Activated T-cell treated with anti-CD3 and anti-CD28 coated beads for 4 hours (primary cell): Measurements from ENCODE around the gene TRIM15.

Experiments
- DNase-seq: peaks from one replicate; pipeline ENCODE4 v3.0.0-alpha.2; 2020

Gene TRIM15

DNA sequence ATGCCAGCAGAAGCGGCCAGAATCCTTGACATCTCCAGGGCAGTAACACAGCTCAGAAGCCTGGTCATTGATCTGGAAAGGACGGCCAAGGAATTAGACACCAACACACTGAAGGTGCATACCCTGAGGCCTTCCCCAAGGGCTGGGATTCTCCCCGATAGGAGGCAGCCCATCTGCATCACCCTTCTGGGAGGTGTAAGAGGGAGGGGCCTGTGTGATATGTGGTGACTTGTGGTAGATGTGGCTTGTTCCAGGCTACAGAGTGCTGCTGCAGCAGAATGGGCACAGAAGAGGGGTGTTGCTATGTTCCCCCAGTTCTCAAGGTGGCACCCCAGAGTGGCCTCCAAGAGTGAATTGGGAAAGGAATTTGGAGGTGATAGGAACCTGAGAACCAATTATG lies 16.2 kb upstream of the TRIM15 start:
- DNase-seq: no peak

GRCh38 chr6:30149234-30149633 lies 14.1 kb upstream of the TRIM15 start:
- no peak for DNase-seq

DNA sequence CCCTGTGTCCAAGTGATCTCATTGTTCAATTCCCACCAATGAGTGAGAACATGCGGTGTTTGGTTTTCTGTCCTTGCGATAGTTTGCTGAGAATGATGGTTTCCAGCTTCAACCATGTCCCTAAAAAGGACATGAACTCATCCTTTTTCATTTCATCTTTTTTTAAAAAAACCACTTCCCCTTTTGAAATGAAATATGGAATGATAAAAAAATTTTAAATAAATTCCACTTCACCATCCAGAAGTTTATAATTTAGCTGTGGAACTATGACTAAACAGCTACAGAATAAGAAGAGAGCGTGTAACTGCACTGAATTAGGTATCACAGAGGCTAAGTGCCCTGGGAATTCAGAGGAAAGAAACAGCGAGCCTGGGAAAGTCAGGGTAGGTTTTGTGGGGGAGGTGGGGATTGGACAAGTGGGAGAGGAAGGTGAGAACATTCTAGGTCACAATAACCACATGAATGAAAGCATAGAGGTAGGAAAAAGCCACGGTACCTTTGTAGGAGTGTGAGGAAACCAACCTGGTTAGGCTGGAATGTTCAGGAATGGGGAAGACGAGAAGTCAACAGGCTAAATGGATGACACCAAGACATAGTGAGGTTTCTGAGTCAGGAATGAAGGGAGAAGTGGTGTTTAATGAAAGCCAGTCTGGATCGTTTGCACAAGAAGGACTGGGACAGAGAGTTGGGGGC lies 13.3 kb upstream of the TRIM15 start:
- DNase-seq: no peak

DNA sequence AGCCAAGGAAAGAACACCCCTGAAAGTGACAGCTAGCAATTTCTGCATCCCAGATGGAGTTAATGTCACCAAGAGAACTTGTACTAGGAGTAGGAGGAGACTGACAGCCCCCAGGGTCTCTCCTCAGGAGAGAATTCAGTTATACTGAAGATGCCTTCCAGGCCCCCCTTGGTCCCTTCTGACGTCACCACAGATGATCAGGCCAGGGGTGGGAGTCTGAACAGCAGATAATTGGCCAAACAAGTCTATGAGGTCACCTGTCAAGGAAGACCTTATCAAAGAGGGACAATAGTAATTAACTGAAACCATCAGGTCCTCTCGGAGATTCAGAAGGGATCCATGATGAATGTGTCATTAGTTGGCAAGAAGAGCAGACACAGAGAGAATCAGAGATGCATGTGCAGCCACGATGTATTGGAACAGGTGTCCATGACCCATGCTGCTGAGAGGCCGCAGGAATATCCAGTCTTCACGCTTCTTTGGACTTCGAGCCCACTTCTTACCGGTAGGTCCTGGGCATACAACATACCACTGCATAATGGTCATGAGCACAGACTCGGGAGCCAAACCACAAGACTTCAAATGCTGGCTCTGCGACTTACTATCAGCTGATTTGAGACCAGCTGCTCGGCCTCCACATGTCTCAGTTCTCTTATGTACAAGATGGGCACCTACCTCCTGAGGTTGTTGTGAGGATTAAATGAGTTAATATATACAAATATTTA lies 12.5 kb upstream of the TRIM15 start:
- no peak for DNase-seq

DNA sequence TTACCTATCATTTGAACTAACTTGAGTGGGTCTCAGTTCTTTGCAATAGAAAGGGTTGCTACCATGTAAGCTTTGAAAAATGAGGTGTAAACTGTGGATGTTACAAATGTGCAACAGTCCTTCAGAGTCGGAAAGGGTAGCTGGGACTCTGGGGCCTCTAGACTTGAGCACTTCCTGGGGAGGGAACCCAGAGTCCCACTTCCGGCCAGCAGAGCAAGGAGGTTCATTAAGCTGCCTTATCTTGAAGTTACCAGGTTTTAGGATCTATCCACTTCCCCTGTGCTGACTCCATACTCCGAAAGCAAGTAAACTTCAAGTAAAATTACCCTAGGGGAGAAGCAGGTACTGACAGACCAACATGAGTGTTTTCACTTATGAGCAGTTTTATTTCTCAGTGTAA lies 11.8 kb upstream of the TRIM15 start:
- DNase-seq: no peak

GRCh38 chr6:30152016-30152673 lies 11.2 kb upstream of the TRIM15 start:
- DNase-seq: no peak

GRCh38 chr6:30152910-30153610 lies 10.3 kb upstream of the TRIM15 start:
- DNase-seq: no peak

- DNase-seq: no peak
These were observed 9.3 kb upstream of the TRIM15 start for GRCh38 chr6:30154061-30154460.

- DNase-seq: no peak
These were observed 8.4 kb upstream of the TRIM15 start for GRCh38 chr6:30154709-30155519.

GRCh38 chr6:30155520-30156261 lies 7.7 kb upstream of the TRIM15 start:
- DNase-seq: no peak

DNA sequence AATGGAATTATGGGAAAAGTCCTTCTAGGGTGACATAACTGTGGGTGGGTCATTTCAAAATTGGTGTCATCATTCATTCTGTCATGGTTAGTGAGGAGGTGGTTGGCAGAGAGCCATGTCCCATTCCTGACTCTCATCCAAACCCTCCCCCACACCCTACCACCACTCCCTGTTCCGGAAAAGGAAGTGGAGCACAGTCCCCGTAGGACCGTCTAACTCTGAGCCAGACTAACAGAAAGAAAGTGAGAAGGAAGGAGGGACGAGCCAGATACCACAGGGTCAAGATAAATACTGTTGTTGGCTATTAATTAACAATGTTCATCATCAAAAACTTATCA lies 7.1 kb upstream of the TRIM15 start:
- no peak for DNase-seq

DNA sequence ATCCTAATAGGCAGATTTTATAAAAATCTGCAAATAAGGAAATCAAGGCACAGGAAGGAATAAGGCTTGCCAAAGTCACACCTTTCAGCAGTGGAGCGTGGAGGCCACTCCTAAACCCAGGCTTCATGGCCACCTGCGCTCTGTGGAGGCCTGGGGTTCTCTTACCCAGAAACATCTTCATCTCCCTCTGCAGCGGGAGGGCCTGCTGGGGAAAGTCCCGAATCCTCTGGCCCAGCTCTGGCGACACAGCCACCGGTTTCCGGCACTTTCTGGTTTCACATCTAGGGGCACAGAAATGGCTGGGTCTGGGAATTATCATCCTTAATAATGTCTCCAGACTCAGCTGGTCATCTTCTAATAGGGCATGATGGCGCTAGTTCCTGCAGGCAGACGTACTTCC lies 6.6 kb upstream of the TRIM15 start:
- DNase-seq: no peak

DNA sequence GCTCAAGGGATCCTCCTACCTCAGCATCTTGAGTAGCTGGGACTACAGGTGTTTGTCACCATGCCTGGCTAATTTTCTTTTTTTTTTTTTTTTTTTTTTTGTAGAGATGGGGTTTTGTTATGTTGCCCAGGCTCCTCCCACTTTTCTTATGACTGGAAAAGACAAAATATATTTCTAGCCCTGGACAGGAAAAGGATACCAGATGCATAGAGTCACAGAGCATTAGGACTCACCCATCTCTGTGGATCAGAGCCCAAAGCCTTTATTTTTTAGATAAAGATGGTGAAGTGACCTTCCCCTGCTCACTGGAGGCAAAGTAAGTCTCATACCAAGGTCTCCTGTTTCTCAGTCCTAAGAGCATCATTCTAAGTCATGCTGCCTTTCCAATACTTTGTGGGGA lies 5.8 kb upstream of the TRIM15 start:
- DNase-seq: no peak

DNA sequence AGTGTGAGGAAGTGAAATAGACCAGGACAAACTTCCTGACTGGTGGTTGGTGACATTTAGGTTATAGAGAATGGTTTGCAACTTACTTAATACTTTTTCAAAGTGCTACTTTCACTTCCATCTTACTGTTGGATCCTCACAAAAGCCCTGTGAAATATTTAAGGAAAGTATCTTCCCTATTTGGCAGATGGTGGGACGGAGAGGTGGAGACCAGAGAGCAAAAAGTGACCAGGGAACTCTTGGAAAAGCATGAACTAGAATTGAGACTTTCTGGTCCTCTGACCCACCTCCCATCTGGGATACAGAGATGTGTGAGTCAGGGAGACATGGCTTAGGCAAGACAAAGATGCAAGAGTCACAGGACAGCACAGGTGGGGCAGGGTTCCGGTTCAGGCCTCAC lies 5.3 kb upstream of the TRIM15 start:
- no peak for DNase-seq

DNA sequence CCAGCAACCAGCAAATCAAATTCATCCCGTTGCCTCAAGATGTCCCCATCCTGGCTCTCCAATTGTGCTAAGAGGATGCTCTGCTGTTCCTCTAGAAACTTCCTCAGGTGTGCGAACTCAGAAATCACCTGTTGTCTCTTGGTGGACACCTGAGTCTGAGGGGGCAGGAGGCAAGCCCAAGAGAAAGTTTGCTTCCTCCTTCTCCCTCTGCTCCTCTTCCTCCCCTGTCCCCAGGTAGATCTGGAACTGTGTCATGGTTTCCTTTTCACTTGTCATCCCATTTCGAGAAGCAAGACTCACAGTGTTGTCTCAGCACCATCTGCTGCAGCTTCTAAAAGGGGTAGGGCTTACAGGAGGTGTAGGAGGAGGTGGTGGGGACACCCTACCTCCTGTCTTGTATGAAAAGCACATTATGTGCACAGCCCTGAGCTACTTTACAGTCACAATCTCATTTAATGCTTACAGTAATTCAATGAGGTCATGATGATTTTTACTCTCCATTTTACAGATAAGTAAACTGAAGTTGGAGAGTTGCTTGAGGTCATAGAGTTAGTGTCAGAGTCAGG lies 4.8 kb upstream of the TRIM15 start:
- no peak for DNase-seq

GRCh38 chr6:30160008-30160784 lies 3.1 kb upstream of the TRIM15 start:
- DNase-seq: no peak

DNA sequence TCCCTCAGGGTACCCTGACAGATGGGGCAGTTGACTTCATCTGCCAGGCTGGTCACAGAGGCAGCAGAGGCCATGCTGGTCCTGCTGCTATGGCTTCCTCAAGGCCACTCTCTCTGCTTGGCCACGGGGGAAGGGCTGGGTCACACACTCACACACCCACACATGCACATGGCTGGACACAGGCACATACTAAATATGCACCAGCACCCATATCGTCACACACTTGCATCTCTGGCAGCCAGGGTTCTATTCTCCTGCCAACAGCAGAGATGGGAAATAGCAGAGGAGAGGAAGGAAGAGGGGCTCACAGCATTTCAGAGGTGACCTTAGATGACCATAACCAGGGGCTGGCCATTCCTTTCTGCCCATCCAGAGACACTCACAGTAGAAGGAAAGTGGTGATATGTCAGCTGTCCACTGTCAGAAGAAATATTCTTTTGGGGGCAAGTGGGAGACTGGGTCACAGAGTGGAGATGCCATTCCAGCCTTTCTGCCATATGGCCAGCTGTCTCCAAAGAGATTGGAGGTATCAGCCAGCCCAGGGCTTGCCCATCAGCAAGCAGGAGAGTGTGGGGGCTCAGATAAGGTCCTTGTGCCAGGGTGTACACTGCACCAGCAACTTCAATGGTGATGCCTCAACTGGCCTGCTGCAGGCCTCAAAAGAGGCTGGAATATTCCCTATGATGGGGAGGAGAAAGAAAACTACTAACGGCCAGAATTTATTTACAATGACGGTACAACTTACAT lies 2.4 kb upstream of the TRIM15 start, which contains the start of gene TRIM10:
Gene TRIM10 (minus strand): TSS at position 427 of the 747 bp plus-strand sequence. CDS start 353 bp downstream, at position 74.
- no peak for DNase-seq

- DNase-seq: no peak
These were observed 869 bp upstream of the TRIM15 start for GRCh38 chr6:30162265-30163089.
